Stomach (tissue), 4 donors: Measurements from ENCODE around the gene RBM10.

ENCODE experiments used
- EP300 ChIP-seq: sonication (generic); formaldehyde crosslinking; IDR thresholded peaks from one replicate; pipeline ENCODE4 v1.6.1; 2017; ENCODE audit warnings: antibody characterized with exemption
- POLR2A ChIP-seq, 4 donors: fragments of 450-650 bp; IDR thresholded peaks; one replicate each; pipeline ENCODE4 v1.6.1; 2016; ENCODE audit warnings: antibody characterized with exemption in 4 of 4, control low read depth in 2 of 4, mild to moderate bottlenecking in 1 of 4, moderate library complexity in 1 of 4
- TF ChIP-seq, protein P1 (sequence below), 7 experiments: fragments of 450-650 bp in 4 of 7; fragments of 200-600 bp in 3 of 7; sonication (generic) in 3 of 7; IDR thresholded peaks; one replicate each; pipeline ENCODE4 v1.5.1; 2016 to 2019; ENCODE audit warnings: antibody characterized with exemption in 7 of 7, control low read depth in 2 of 7, mild to moderate bottlenecking in 1 of 7

DNA sequence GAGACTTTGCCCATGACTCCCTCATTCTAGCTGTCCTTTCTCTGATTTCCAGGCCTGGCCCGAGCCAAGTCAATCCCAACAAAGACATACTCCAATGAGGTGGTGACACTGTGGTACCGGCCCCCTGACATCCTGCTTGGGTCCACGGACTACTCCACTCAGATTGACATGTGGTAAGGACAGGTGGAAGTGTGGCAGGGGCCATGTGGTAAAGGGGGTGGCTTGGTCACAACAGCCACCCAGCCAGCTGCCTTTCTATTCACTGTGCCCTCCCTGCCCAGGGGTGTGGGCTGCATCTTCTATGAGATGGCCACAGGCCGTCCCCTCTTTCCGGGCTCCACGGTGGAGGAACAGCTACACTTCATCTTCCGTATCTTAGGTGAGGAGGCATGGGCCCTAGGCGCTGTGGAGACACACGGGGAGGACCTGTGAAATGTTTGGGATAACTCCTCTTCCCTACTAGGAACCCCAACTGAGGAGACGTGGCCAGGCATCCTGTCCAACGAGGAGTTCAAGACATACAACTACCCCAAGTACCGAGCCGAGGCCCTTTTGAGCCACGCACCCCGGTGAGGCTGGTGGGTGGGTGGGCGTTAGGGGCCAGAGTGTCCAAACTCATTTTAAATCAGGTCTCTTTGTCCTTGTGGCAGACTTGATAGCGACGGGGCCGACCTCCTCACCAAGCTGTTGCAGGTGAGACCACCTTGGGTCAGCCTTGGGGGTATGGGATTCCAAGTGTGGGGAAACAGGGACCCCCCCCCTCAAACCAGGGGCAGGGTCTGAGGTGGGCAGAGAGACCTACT, 81.7 kb downstream of the RBM10 start:
- TF ChIP-seq, protein P1, sequence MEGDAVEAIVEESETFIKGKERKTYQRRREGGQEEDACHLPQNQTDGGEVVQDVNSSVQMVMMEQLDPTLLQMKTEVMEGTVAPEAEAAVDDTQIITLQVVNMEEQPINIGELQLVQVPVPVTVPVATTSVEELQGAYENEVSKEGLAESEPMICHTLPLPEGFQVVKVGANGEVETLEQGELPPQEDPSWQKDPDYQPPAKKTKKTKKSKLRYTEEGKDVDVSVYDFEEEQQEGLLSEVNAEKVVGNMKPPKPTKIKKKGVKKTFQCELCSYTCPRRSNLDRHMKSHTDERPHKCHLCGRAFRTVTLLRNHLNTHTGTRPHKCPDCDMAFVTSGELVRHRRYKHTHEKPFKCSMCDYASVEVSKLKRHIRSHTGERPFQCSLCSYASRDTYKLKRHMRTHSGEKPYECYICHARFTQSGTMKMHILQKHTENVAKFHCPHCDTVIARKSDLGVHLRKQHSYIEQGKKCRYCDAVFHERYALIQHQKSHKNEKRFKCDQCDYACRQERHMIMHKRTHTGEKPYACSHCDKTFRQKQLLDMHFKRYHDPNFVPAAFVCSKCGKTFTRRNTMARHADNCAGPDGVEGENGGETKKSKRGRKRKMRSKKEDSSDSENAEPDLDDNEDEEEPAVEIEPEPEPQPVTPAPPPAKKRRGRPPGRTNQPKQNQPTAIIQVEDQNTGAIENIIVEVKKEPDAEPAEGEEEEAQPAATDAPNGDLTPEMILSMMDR (IDR thresholded peaks at IDR 0.05) = no peak
- TF ChIP-seq EP300 (no peak), POLR2A (IDR thresholded peaks at IDR 0.05) (no peak)
